H9 (cell line): ENCODE data around the gene SOCS6. TPM values are rescaled to one million over a fixed set of nuclear protein-coding genes. Genes with fewer than 3 reads are reported as not detected.

Experiments used
- DNase-seq: peaks from one replicate; pipeline ENCODE4 v3.0.0-alpha.2; 2017
- H2AFZ ChIP-seq: one replicate; pipeline ENCODE4 v1.6.1; 2013; ENCODE audit warnings: mild to moderate bottlenecking, low read length, control low read depth, moderate library complexity
- H2AK5ac ChIP-seq: 2 replicates; pipeline ENCODE4 v1.6.1; 2013; ENCODE audit warnings: low read length, control low read depth, mixed read lengths; ENCODE audit not compliant: insufficient read length
- H2BK120ac ChIP-seq: one replicate; pipeline ENCODE4 v1.6.1; 2013; ENCODE audit warnings: low read depth, mild to moderate bottlenecking, low read length, control low read depth, inconsistent platforms; ENCODE audit not compliant: poor library complexity, severe bottlenecking
- H2BK12ac ChIP-seq: 2 replicates; pipeline ENCODE4 v1.6.1; 2013; ENCODE audit warnings: low read length, control low read depth, mixed read lengths, low read depth; ENCODE audit not compliant: insufficient read length
- H2BK15ac ChIP-seq: 2 replicates; pipeline ENCODE4 v1.6.1; 2013; ENCODE audit warnings: low read depth, low read length, control low read depth
- H2BK20ac ChIP-seq: one replicate; pipeline ENCODE4 v1.6.1; 2013; ENCODE audit warnings: low read depth, mild to moderate bottlenecking, low read length, control low read depth, inconsistent platforms; ENCODE audit not compliant: poor library complexity, severe bottlenecking
- H2BK5ac ChIP-seq: 2 replicates; pipeline ENCODE4 v1.6.1; 2013; ENCODE audit warnings: low read length, control low read depth, mixed read lengths; ENCODE audit not compliant: insufficient read length
- H3K14ac ChIP-seq: 2 replicates; pipeline ENCODE4 v1.6.1; 2013; ENCODE audit warnings: low read length, control low read depth; ENCODE audit not compliant: insufficient read depth
- H3K18ac ChIP-seq: 2 replicates; pipeline ENCODE4 v1.6.1; 2013; ENCODE audit warnings: low read depth, mild to moderate bottlenecking, mixed read lengths, low read length, control low read depth; ENCODE audit not compliant: insufficient read length
- H3K23ac ChIP-seq: 2 replicates; pipeline ENCODE4 v1.6.1; 2013; ENCODE audit warnings: low read length, control low read depth, mixed read lengths, low read depth; ENCODE audit not compliant: insufficient read length
- H3K23me2 ChIP-seq: 2 replicates; pipeline ENCODE4 v1.6.1; 2013; ENCODE audit warnings: low read depth, mild to moderate bottlenecking, mixed read lengths, low read length, control low read depth; ENCODE audit not compliant: insufficient read length, poor library complexity, severe bottlenecking
- H3K27ac ChIP-seq: 2 replicates; pipeline ENCODE4 v1.5.1; 2013; ENCODE audit warnings: low read length, control low read depth, mixed read lengths, low read depth; ENCODE audit not compliant: insufficient read length
- H3K27me3 ChIP-seq: 2 replicates; pipeline ENCODE4 v1.6.1; 2013; ENCODE audit warnings: low read length, control low read depth, inconsistent platforms; ENCODE audit not compliant: insufficient read depth
- H3K4ac ChIP-seq: 2 replicates; pipeline ENCODE4 v1.6.1; 2013; ENCODE audit warnings: low read depth, mild to moderate bottlenecking, control low read depth, inconsistent platforms, low read length, moderate library complexity
- H3K4me1 ChIP-seq: 2 replicates; pipeline ENCODE4 v1.6.1; 2013; ENCODE audit warnings: low read length, control low read depth, inconsistent platforms; ENCODE audit not compliant: insufficient read depth
- H3K4me2 ChIP-seq: 2 replicates; pipeline ENCODE4 v1.6.1; 2013; ENCODE audit warnings: low read length, control low read depth, mixed read lengths; ENCODE audit not compliant: insufficient read length, insufficient read depth
- H3K56ac ChIP-seq: 2 replicates; pipeline ENCODE4 v1.6.1; 2013; ENCODE audit warnings: low read depth, mild to moderate bottlenecking, mixed read lengths, low read length, control low read depth; ENCODE audit not compliant: insufficient read length
- H3K79me1 ChIP-seq: 2 replicates; pipeline ENCODE4 v1.6.1; 2013; ENCODE audit warnings: low read depth, mild to moderate bottlenecking, moderate library complexity, low read length, control low read depth, inconsistent platforms; ENCODE audit not compliant: insufficient read depth, poor library complexity, severe bottlenecking
- H3K79me2 ChIP-seq: 2 replicates; pipeline ENCODE4 v1.6.1; 2013; ENCODE audit warnings: low read length, control low read depth, inconsistent platforms; ENCODE audit not compliant: insufficient read depth
- H3K9ac ChIP-seq: 2 replicates; pipeline ENCODE4 v1.6.1; 2013; ENCODE audit warnings: low read length, control low read depth, mixed read lengths; ENCODE audit not compliant: insufficient read length; ENCODE audit errors: extremely low read depth
- H3K9me3 ChIP-seq: one replicate; pipeline ENCODE4 v1.6.1; 2013; ENCODE audit warnings: low read depth, low read length, inconsistent platforms; ENCODE audit not compliant: control insufficient read depth
- H3T11ph ChIP-seq: one replicate; pipeline ENCODE4 v1.6.1; 2013; ENCODE audit warnings: mild to moderate bottlenecking, low read length, control low read depth, inconsistent platforms
- H4K20me1 ChIP-seq: one replicate; pipeline ENCODE4 v1.6.1; 2013; ENCODE audit not compliant: control insufficient read depth, insufficient read length, insufficient read depth
- H4K5ac ChIP-seq: 2 replicates; pipeline ENCODE4 v1.6.1; 2013; ENCODE audit warnings: low read depth, mild to moderate bottlenecking, mixed read lengths, low read length, control low read depth; ENCODE audit not compliant: insufficient read length
- H4K8ac ChIP-seq: replicated peaks from 2 replicates; pipeline ENCODE4 v1.6.1; 2013; ENCODE audit warnings: low read length, control low read depth, mixed read lengths, low read depth; ENCODE audit not compliant: insufficient read length
- H4K91ac ChIP-seq: 2 replicates; pipeline ENCODE4 v1.6.1; 2013; ENCODE audit warnings: low read depth, mild to moderate bottlenecking, moderate library complexity, mixed read lengths, low read length, control low read depth; ENCODE audit not compliant: insufficient read length
- H3K27ac Mint-ChIP-seq, 3 experiments: 2 replicates in 2 of 3; 3 replicates in 1 of 3; pipeline ENCODE4 v1.8.0; 2020 to 2021; ENCODE audit warnings: mixed read lengths in 3 of 3, mild to moderate bottlenecking in 1 of 3, moderate library complexity in 1 of 3
- H3K27me3 Mint-ChIP-seq: 2 replicates; pipeline ENCODE4 v1.8.0; 2021; ENCODE audit warnings: low read depth, mild to moderate bottlenecking, moderate library complexity, mixed read lengths
- H3K36me3 Mint-ChIP-seq, 3 experiments: 2 replicates in 2 of 3; 3 replicates in 1 of 3; pipeline ENCODE4 v1.8.0; 2020 to 2021; ENCODE audit warnings: low read depth in 3 of 3, mixed read lengths in 3 of 3; ENCODE audit not compliant: insufficient read depth in 1 of 3
- H3K4me1 Mint-ChIP-seq, 2 experiments: 2 replicates each; pipeline ENCODE4 v1.8.0; 2020; ENCODE audit warnings: mixed read lengths in 2 of 2
- H3K4me3 Mint-ChIP-seq, 2 experiments: 2 replicates in 1 of 2; 3 replicates in 1 of 2; pipeline ENCODE4 v1.8.0; 2020 to 2021; ENCODE audit warnings: mild to moderate bottlenecking in 2 of 2, mixed read lengths in 2 of 2, moderate library complexity in 1 of 2
- H3K9me3 Mint-ChIP-seq, 2 experiments: 2 replicates in 1 of 2; 3 replicates in 1 of 2; pipeline ENCODE4 v1.8.0; 2020; ENCODE audit warnings: mild to moderate bottlenecking in 2 of 2, mixed read lengths in 2 of 2, moderate library complexity in 1 of 2
- WGBS: extraction: QIAGEN DNeasy Blood & Tissue Kit; methylation state at CpG from one replicate; pipeline ENCODE4 v1.1.7; 2013; ENCODE audit warnings: missing lambda C conversion rate, low lambda C conversion rate, mixed read lengths; ENCODE audit not compliant: insufficient read length; ENCODE audit errors: extremely low coverage; 5-methylcytosine and 5-hydroxymethylcytosine counted together
- total RNA-seq: library from RNA; stranded (reverse); gene quantifications from 2 replicates; pipeline ENCODE4 v1.2.1, GENCODE V29; 2021
- TF ChIP-seq, protein P1 (sequence below): fragments of 200-600 bp; sonication (generic); conservative IDR thresholded peaks from 3 replicates; pipeline ENCODE4 v1.8.0; 2021; ENCODE audit warnings: antibody characterized with exemption, mild to moderate bottlenecking

SOCS6 gene
- total RNA-seq, 1 experiment from 2014 or later, result 24.5 TPM

DNA sequence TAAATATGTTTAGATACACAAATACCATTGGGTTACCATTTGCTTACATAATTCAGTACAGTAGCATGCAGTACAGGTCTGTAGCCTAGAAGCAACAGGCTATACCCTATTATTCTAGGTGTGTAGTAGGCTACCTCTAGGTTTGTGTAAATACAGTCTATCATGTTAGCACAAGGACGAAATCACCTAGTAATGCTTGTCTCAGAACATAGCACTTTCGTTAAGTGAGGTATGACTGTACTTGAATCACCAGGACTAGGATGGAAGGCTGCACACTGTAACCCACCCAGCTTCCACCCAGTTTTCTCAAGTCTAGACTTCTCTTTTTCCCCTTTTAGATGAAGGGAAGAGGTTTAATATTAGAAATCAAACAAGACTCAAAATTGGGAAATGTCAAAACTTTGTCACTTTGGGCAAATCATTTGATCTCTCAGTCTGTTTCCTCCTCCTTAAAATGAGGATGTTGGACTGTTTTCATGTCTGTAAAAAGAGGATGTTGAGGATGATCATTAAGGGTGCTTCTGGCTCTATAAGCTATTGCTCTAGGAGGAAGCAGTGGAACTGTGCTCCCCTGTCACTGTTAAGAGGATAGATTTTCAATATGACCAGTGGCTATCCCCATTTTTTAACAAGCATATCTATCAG lies 3.7 kb upstream of the SOCS6 start:
- Histone ChIP-seq H4K5ac (no peak overlapping the region), H4K91ac (no peak overlapping the region), H3K9me3 (no peaks in the 10 kb centered on the region), H3K4ac (no peak overlapping the region), H2BK120ac (no peak overlapping the region), H4K8ac (no peak overlapping the region), H2AFZ (no peak overlapping the region), H3K4me1 (no peaks in the 10 kb centered on the region), H2BK15ac (no peak overlapping the region), H4K20me1 (no peaks in the 10 kb centered on the region), H3K27ac (no peak overlapping the region), H3K9ac (no peak overlapping the region), H2BK5ac (no peak overlapping the region), H3K23ac (no peak overlapping the region), H3K4me2 (no peak overlapping the region), H3T11ph (no peak overlapping the region), H3K18ac (no peak overlapping the region), H3K56ac (no peak overlapping the region), H2BK20ac (no peak overlapping the region), H3K79me2 (peaks cover 4% of the 10 kb centered on the region; the same call in 1 of the 2 replicates), H3K14ac (no peak overlapping the region), H3K23me2 (peaks cover 9% of the 10 kb centered on the region), H3K27me3 (no peaks in the 10 kb centered on the region), H2BK12ac (no peak overlapping the region), H2AK5ac (no peak overlapping the region), H3K79me1 (no peaks in the 10 kb centered on the region)
- no peak for DNase-seq
- H3K4me1 Mint-ChIP-seq, result peaks cover 2 to 10% of the 10 kb centered on the region in 2 experiments; a peak in 3 of 4 replicates
- no peak overlapping the region for H3K4me3 Mint-ChIP-seq
- H3K27ac Mint-ChIP-seq, result no peak overlapping the region
- TF ChIP-seq, protein P1, sequence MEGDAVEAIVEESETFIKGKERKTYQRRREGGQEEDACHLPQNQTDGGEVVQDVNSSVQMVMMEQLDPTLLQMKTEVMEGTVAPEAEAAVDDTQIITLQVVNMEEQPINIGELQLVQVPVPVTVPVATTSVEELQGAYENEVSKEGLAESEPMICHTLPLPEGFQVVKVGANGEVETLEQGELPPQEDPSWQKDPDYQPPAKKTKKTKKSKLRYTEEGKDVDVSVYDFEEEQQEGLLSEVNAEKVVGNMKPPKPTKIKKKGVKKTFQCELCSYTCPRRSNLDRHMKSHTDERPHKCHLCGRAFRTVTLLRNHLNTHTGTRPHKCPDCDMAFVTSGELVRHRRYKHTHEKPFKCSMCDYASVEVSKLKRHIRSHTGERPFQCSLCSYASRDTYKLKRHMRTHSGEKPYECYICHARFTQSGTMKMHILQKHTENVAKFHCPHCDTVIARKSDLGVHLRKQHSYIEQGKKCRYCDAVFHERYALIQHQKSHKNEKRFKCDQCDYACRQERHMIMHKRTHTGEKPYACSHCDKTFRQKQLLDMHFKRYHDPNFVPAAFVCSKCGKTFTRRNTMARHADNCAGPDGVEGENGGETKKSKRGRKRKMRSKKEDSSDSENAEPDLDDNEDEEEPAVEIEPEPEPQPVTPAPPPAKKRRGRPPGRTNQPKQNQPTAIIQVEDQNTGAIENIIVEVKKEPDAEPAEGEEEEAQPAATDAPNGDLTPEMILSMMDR, result no peak
- no peaks in the 10 kb centered on the region for H3K27me3 Mint-ChIP-seq
- WGBS, result no CpG with 5 or more reads among the region's 2 CpGs
- H3K36me3 Mint-ChIP-seq, result peaks cover 0 to 2% (median 1%) of the 10 kb centered on the region in 3 experiments; a peak in 2 of 7 replicates
- peaks cover 3 to 7% of the 10 kb centered on the region in 2 experiments; a peak in 2 of 5 replicates for H3K9me3 Mint-ChIP-seq
